ENCODE results near the gene TPSD1.

TPSD1 gene

DNA sequence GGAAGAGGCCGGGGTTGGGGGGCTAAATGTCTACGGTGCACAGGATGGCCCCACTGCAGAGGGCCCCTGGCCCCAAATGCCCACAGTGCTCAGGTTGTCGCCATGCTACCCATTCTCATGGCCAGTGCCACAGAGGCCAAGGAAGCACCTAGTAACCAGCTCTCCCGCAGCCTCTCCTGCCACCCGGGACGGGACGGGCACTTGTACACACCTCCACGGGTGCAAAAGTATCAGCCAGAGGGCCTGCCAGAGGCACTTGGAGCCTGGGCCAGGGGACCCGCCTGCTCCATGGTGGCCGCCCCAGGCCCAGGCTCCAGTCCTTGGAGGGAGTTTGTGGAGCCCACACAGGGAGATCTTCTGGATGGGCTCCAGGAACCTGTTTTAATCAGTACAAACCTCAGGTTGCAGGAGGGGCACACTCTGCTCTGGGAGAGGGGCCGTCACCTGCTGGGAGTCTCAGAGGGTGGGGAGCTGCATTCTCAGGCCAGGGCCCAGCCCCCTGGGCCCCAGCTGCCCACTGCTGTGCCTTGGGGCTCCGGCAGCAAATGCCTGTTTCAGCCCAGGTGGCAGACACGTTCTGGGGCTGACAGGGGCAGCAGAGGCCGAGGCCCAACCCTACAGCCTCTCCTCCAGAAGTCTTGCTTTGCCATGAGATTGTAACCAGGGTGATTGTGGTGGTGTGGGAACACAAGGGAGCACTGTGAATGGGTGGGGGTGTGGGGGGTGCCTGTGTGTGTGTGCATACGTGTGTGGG, 7.9 kb downstream of the TPSD1 start:
- H3K27me3 ChIP-seq (ENCODE audit: low read length) = no peaks in the 10 kb centered on the region

DNA sequence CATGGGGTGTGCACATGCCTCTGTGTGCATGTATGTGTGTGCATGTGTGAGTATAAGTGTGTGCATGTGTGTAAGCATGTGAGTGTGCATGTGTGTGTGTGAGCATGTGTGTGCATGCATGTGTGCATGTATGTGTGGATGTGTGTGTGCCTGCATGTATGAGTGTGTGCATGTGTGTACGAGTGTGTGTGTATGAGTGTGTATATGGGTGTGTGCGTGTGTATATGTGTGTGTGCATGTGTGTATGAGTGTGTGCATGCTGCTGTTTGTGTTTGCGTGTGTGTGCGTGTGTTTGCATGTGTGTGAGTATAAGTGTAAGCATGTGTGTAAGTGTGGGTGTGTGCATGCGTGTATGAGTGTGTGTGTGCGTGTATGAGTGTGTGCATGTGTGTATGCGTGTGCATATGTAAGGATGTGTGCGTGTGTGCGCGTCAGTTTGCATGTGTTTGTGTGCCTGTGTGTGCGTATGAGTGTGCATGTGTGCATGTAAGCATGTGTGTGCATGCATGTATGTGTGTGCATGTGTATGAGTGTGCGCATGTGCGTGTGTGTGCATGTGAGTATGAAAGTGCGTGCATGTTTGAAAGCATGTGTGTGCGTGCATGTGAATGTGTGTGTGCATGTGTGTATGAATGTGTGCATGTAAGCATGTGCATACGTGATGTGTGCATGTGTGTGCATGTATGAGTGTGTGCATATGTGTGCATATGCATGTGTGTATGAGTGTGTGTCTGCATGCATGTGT, 8.6 kb downstream of the TPSD1 start:
- H3F3A ChIP-seq (ENCODE audit: insufficient read depth) = no peaks in the 10 kb centered on the region

More for the DNA sequence above, 7.9 kb downstream of the TPSD1 start:
- TF ChIP-seq CTCF (IDR thresholded peaks at IDR 0.05; ENCODE audit: insufficient read depth, low read length, poor library complexity, severe bottlenecking) = no peak
- no peak for TF ChIP-seq EZH2phosphoT487 (conservative IDR thresholded peaks at IDR 0.05; ENCODE audit: low read length)
- Histone ChIP-seq H3K27ac (ENCODE audit: low read depth, low read length) (no peak overlapping the region), H2AFZ (ENCODE audit: low read depth, low read length, severe bottlenecking) (no peak overlapping the region), H3F3A (ENCODE audit: insufficient read depth) (no peaks in the 10 kb centered on the region), H4K20me1 (ENCODE audit: low read depth, low read length) (no peaks in the 10 kb centered on the region), H3K9me3 (ENCODE audit: insufficient read depth, low read length) (0 out of 2 replicates have a peak, but pooled peaks cover 9% of the 10 kb centered on the region), H3K9ac (ENCODE audit: low read length) (no peak overlapping the region), H3K9me2 (replicated peaks; ENCODE audit: insufficient read depth, low read length) (no peaks in the 10 kb centered on the region), H3K79me2 (ENCODE audit: insufficient read depth, low read length) (no peaks in the 10 kb centered on the region), H3K36me3 (ENCODE audit: low read length) (no peaks in the 10 kb centered on the region), H3K4me3 (ENCODE audit: insufficient read depth, low read length, poor library complexity, severe bottlenecking) (no peak overlapping the region), H3K4me2 (ENCODE audit: low read depth, low read length, poor library complexity, severe bottlenecking) (no peak overlapping the region)

DNA sequence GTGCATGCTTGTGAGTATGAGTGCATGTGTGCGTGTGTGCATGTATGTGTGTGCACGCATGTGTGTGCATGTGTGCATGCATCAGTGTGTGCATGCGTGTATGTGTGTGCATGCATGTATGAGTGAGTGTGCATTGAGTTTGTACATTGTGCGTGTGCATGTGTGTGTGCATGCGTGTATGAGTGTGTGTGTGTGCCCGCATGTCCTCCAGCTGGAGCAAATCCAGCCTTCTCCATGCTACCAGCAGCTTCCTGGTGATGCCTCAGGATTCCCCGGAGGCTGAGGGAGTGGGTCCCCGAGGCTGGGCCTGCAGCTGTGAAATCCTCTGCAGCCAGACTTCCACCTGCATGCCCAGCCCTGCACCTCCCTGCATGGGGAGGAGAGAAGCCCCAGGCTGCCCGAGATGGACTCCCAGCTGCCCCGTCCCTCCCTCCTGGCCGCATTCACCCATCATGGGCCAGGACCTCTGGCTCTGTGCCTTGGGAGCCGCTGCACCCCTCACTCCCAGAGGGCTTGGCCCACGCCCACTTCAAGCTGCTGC, 9.3 kb downstream of the TPSD1 start:
- no peak overlapping the region for H3K4me3 ChIP-seq (ENCODE audit: insufficient read depth, low read length, poor library complexity, severe bottlenecking)
- H3K27ac ChIP-seq (ENCODE audit: low read depth, low read length) = no peak overlapping the region
- no peaks in the 10 kb centered on the region for H3F3A ChIP-seq (ENCODE audit: insufficient read depth)
- H3K4me2 ChIP-seq (ENCODE audit: low read depth, low read length, poor library complexity, severe bottlenecking) = no peak overlapping the region
- H3K9me3 ChIP-seq (ENCODE audit: insufficient read depth, low read length) = 0 out of 2 replicates have a peak, but pooled peaks cover 9% of the 10 kb centered on the region
- TF ChIP-seq EZH2phosphoT487 (conservative IDR thresholded peaks at IDR 0.05; ENCODE audit: low read length) (no peak), CTCF (IDR thresholded peaks at IDR 0.05; ENCODE audit: insufficient read depth, low read length, poor library complexity, severe bottlenecking) (no peak)
- no peaks in the 10 kb centered on the region for H3K9me2 ChIP-seq (replicated peaks; ENCODE audit: insufficient read depth, low read length)
- no peak overlapping the region for H2AFZ ChIP-seq (ENCODE audit: low read depth, low read length, severe bottlenecking)
- H3K9ac ChIP-seq (ENCODE audit: low read length) = no peak overlapping the region
- no peaks in the 10 kb centered on the region for H3K79me2 ChIP-seq (ENCODE audit: insufficient read depth, low read length)
- no peaks in the 10 kb centered on the region for H3K27me3 ChIP-seq (ENCODE audit: low read length)
- H3K36me3 ChIP-seq (ENCODE audit: low read length) = no peaks in the 10 kb centered on the region
- H4K20me1 ChIP-seq (ENCODE audit: low read depth, low read length) = no peaks in the 10 kb centered on the region

More for the DNA sequence above, 8.6 kb downstream of the TPSD1 start:
- Histone ChIP-seq H2AFZ (ENCODE audit: low read depth, low read length, severe bottlenecking) (no peak overlapping the region), H4K20me1 (ENCODE audit: low read depth, low read length) (no peaks in the 10 kb centered on the region), H3K27ac (ENCODE audit: low read depth, low read length) (no peak overlapping the region), H3K9ac (ENCODE audit: low read length) (no peak overlapping the region), H3K79me2 (ENCODE audit: insufficient read depth, low read length) (no peaks in the 10 kb centered on the region), H3K4me2 (ENCODE audit: low read depth, low read length, poor library complexity, severe bottlenecking) (no peak overlapping the region), H3K4me3 (ENCODE audit: insufficient read depth, low read length, poor library complexity, severe bottlenecking) (no peak overlapping the region), H3K27me3 (ENCODE audit: low read length) (no peaks in the 10 kb centered on the region), H3K9me3 (ENCODE audit: insufficient read depth, low read length) (0 out of 2 replicates have a peak, but pooled peaks cover 9% of the 10 kb centered on the region), H3K36me3 (ENCODE audit: low read length) (no peaks in the 10 kb centered on the region), H3K9me2 (replicated peaks; ENCODE audit: insufficient read depth, low read length) (no peaks in the 10 kb centered on the region)
- TF ChIP-seq CTCF (IDR thresholded peaks at IDR 0.05; ENCODE audit: insufficient read depth, low read length, poor library complexity, severe bottlenecking) = no peak
- no peak for TF ChIP-seq EZH2phosphoT487 (conservative IDR thresholded peaks at IDR 0.05; ENCODE audit: low read length)

All from SU-DHL-6 (cell line).